Measurements from ENCODE around the gene ZNF793.
A peak's percentile ranks its signal among the peaks of the same experiment; 100 is the strongest.

ZNF793 gene

GRCh38 chr19:37506387-37507166 lies at the start of gene ZNF793:
TSS of gene ZNF793 (plus strand) at chr19:37506939. CDS start at chr19:37523440, 16,501 bp downstream.
- DNase-seq (ENCODE audit: low read depth in 2 of 2, low spot score in 1 of 2), result peak; percentile 51 to 54

GRCh38 chr19:37466277-37466797 lies 40.4 kb upstream of the ZNF793 start:
- DNase-seq (ENCODE audit: low read depth in 2 of 2, low spot score in 1 of 2), result no peak

- DNase-seq (ENCODE audit: low read depth in 2 of 2, low spot score in 1 of 2), result peak; percentile 72 to 76
Observed at GRCh38 chr19:37466798-37467607, 39.7 kb upstream of the ZNF793 start, which contains the start of gene ZNF569. TSS of gene ZNF569 (minus strand) at chr19:37467444. CDS start at chr19:37444921, 22,523 bp downstream.

- no peak for DNase-seq (ENCODE audit: low read depth in 2 of 2, low spot score in 1 of 2)
Observed at GRCh38 chr19:37467608-37468090, 39.1 kb upstream of the ZNF793 start.

- peak; percentile 67 to 77 for DNase-seq (ENCODE audit: low read depth in 2 of 2, low spot score in 1 of 2)
Observed at GRCh38 chr19:37468961-37469777, 37.6 kb upstream of the ZNF793 start, which contains the start of gene ZNF570. TSS of gene ZNF570 (plus strand) at chr19:37469356. CDS start at chr19:37470355, 999 bp downstream.

- DNase-seq (ENCODE audit: low read depth in 2 of 2, low spot score in 1 of 2), result no peak
Observed at GRCh38 chr19:37470216-37470615, 36.5 kb upstream of the ZNF793 start.

- no peak for DNase-seq (ENCODE audit: low read depth in 2 of 2, low spot score in 1 of 2)
Observed at GRCh38 chr19:37472165-37472564, 34.6 kb upstream of the ZNF793 start.

- DNase-seq (ENCODE audit: low read depth in 2 of 2, low spot score in 1 of 2), result no peak
Observed at GRCh38 chr19:37484406-37485168, 22.2 kb upstream of the ZNF793 start.

GRCh38 chr19:37492213-37492612 lies 14.5 kb upstream of the ZNF793 start:
- DNase-seq (ENCODE audit: low read depth in 2 of 2, low spot score in 1 of 2), result no peak

- peak in 1 of 2 donors; percentile 64 for DNase-seq (ENCODE audit: low read depth in 2 of 2, low spot score in 1 of 2)
Observed at GRCh38 chr19:37505958-37506386, 767 bp upstream of the ZNF793 start.

- no peak for DNase-seq (ENCODE audit: low read depth in 2 of 2, low spot score in 1 of 2)
Observed at GRCh38 chr19:37507167-37507464, 377 bp downstream of the ZNF793 start.

GRCh38 chr19:37511186-37511585 lies 4.4 kb downstream of the ZNF793 start:
- no peak for DNase-seq (ENCODE audit: low read depth in 2 of 2, low spot score in 1 of 2)

- DNase-seq (ENCODE audit: low read depth in 2 of 2, low spot score in 1 of 2), result no peak
Observed at GRCh38 chr19:37511821-37512220, 5.1 kb downstream of the ZNF793 start.

GRCh38 chr19:37513397-37513796 lies 6.7 kb downstream of the ZNF793 start:
- DNase-seq (ENCODE audit: low read depth in 2 of 2, low spot score in 1 of 2), result no peak

- no peak for DNase-seq (ENCODE audit: low read depth in 2 of 2, low spot score in 1 of 2)
Observed at GRCh38 chr19:37519890-37520289, 13.2 kb downstream of the ZNF793 start.

- DNase-seq (ENCODE audit: low read depth in 2 of 2, low spot score in 1 of 2), result no peak
Observed at GRCh38 chr19:37537391-37537947, 30.7 kb downstream of the ZNF793 start.

GRCh38 chr19:37551129-37551993 lies 44.6 kb downstream of the ZNF793 start:
- peak in 1 of 2 donors; percentile 9 for DNase-seq (ENCODE audit: low read depth in 2 of 2, low spot score in 1 of 2)

- DNase-seq (ENCODE audit: low read depth in 2 of 2, low spot score in 1 of 2), result no peak
Observed at GRCh38 chr19:37563518-37563917, 56.8 kb downstream of the ZNF793 start.

All from stimulated activated CD8-positive, alpha-beta memory T cell treated with anti-CD3 and anti-CD28 coated beads, Interleukin-4, amount 100 ng/mL, for 4 hours (primary cell).